HepG2 (cell line): Measurements from ENCODE around the gene CPVL.

ENCODE experiments used
- JDP2 ChIP-seq: sonication (generic); formaldehyde crosslinking; IDR thresholded peaks from 2 replicates; pipeline ENCODE4 v1.8.1; 2022; ENCODE audit warnings: missing genetic modification reagents, borderline replicate concordance
- POLR2A ChIP-seq, 2 experiments: IDR thresholded peaks; 2 replicates each; pipeline ENCODE4 v1.6.1; 2011; ENCODE audit warnings: low read depth in 2 of 2, low read length in 2 of 2, mild to moderate bottlenecking in 1 of 2, moderate library complexity in 1 of 2; ENCODE audit not compliant: insufficient read depth in 1 of 2
- RARA ChIP-seq: IDR thresholded peaks from 2 replicates; pipeline ENCODE4 v1.6.1; 2016; ENCODE audit warnings: missing genetic modification reagents, missing compliant biosample characterization
- SNRNP70 ChIP-seq: fragments of 200-400 bp; formaldehyde crosslinking; IDR thresholded peaks from 2 replicates; pipeline ENCODE4 v1.6.1; 2017; ENCODE audit warnings: mild to moderate bottlenecking, low read depth, low read length, moderate library complexity
- TP53 ChIP-seq: sonication (generic); formaldehyde crosslinking; conservative IDR thresholded peaks from 2 replicates; pipeline ENCODE4 v1.4.0; 2020; ENCODE audit warnings: missing genetic modification reagents
- ZFP90 ChIP-seq: sonication (generic); formaldehyde crosslinking; IDR thresholded peaks from 2 replicates; pipeline ENCODE4 v1.8.0; 2022; ENCODE audit warnings: missing genetic modification reagents, mild to moderate bottlenecking, inconsistent platforms, borderline replicate concordance
- ZNF253 ChIP-seq: sonication (generic); formaldehyde crosslinking; IDR thresholded peaks from 2 replicates; pipeline ENCODE4 v1.8.0; 2022; ENCODE audit warnings: mild to moderate bottlenecking, missing genetic modification reagents, borderline replicate concordance
- ZNF33A ChIP-seq: sonication (generic); formaldehyde crosslinking; IDR thresholded peaks from 2 replicates; pipeline ENCODE4 v1.5.1; 2020; ENCODE audit warnings: missing genetic modification reagents, mild to moderate bottlenecking, moderate library complexity, borderline replicate concordance
- ZNF614 ChIP-seq: IDR thresholded peaks from 2 replicates; pipeline ENCODE4 v1.6.1; 2018; ENCODE audit warnings: missing biosample characterization, missing genetic modification reagents, inconsistent platforms, borderline replicate concordance
- TF ChIP-seq, protein P1 (sequence below): IDR thresholded peaks from 2 replicates; pipeline ENCODE4 v1.6.1; 2016; ENCODE audit warnings: low read depth, borderline replicate concordance
- TF ChIP-seq, protein P2 (sequence below): sonication (generic); formaldehyde crosslinking; IDR thresholded peaks from 2 replicates; pipeline ENCODE4 v1.5.1; 2020; ENCODE audit warnings: mild to moderate bottlenecking, missing genetic modification reagents
- TF ChIP-seq, protein P3 (sequence below): IDR thresholded peaks from 2 replicates; pipeline ENCODE4 v1.6.1; 2016

DNA sequence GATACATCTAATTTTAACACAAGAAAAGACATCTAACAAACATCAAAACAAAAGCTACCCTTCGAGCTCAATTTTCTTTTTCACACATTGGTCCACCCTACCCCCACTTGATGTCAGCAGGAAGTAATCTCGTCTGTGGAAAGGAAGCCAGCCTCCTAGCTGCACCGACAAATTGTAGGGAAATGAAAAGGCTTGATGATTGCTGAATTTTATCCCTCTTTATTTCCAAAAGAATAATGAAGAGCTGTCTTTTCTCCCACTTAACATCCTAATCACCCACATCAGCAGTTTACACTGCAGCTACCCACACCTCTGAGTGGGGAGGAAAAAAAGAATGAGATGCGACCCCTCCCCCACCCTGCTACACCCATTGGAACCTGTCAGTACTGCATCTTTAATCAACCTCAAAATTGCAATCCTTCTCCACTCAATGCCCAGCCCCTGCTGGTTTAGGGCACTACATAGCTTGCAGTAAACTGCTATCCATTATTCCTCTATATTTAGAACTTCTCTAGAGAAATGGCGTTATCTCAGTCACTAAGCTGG lies 10.6 kb upstream of the CPVL start:
- TF ChIP-seq ZNF253 (no peak), RARA (CRISPR knock-in tag) (no peak), ZNF33A (CRISPR knock-in tag) (no peak), POLR2A (IDR thresholded peaks at IDR 0.05; ENCODE audit: insufficient read depth in 1 of 2, low read depth in 2 of 2, low read length in 2 of 2) (no peak), ZFP90 (CRISPR knock-in tag) (no peak), ZNF614 (CRISPR knock-in tag) (no peak), TP53 (CRISPR knock-in tag) (no peak), SNRNP70 (no peak), JDP2 (CRISPR knock-in tag) (no peak)
- TF ChIP-seq, protein P1, sequence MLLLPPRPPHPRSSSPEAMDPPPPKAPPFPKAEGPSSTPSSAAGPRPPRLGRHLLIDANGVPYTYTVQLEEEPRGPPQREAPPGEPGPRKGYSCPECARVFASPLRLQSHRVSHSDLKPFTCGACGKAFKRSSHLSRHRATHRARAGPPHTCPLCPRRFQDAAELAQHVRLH (CRISPR knock-in tag): no peak
- TF ChIP-seq, protein P2, sequence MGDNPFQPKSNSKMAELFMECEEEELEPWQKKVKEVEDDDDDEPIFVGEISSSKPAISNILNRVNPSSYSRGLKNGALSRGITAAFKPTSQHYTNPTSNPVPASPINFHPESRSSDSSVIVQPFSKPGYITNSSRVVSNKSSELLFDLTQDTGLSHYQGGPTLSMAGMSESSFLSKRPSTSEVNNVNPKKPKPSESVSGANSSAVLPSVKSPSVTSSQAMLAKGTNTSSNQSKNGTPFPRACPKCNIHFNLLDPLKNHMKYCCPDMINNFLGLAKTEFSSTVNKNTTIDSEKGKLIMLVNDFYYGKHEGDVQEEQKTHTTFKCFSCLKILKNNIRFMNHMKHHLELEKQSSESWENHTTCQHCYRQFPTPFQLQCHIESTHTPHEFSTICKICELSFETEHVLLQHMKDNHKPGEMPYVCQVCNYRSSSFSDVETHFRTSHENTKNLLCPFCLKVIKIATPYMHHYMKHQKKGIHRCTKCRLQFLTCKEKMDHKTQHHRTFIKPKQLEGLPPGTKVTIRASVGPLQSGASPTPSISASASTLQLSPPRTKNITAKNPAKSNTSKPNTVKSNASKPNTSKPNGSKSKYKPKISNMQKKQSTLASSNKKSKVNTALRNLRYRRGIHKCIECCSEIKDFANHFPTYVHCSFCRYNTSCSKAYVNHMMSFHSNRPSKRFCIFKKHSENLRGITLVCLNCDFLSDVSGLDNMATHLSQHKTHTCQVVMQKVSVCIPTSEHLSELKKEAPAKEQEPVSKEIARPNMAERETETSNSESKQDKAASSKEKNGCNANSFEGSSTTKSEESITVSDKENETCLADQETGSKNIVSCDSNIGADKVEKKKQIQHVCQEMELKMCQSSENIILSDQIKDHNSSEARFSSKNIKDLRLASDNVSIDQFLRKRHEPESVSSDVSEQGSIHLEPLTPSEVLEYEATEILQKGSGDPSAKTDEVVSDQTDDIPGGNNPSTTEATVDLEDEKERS (CRISPR knock-in tag): no peak
- TF ChIP-seq, protein P3, sequence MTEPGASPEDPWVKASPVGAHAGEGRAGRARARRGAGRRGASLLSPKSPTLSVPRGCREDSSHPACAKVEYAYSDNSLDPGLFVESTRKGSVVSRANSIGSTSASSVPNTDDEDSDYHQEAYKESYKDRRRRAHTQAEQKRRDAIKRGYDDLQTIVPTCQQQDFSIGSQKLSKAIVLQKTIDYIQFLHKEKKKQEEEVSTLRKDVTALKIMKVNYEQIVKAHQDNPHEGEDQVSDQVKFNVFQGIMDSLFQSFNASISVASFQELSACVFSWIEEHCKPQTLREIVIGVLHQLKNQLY (CRISPR knock-in tag): no peak
